GM10266 (cell line): ENCODE data around the gene BPHL.
"Not testable (repeated sequence)": the region's sequence is repeated elsewhere in the genome, so short reads cannot be mapped to it uniquely, and the experiment has no call there.

ENCODE experiments used
- DNase-seq: peaks from one replicate; pipeline ENCODE4 v3.0.0; 2012; ENCODE audit errors: extremely low spot score
- TF ChIP-seq, protein P1 (sequence below): IDR thresholded peaks from 2 replicates; pipeline ENCODE4 v1.5.1; 2012; ENCODE audit warnings: mild to moderate bottlenecking, low read depth; ENCODE audit not compliant: control insufficient read depth, insufficient read depth; ENCODE audit errors: missing control alignments

Gene BPHL

DNA sequence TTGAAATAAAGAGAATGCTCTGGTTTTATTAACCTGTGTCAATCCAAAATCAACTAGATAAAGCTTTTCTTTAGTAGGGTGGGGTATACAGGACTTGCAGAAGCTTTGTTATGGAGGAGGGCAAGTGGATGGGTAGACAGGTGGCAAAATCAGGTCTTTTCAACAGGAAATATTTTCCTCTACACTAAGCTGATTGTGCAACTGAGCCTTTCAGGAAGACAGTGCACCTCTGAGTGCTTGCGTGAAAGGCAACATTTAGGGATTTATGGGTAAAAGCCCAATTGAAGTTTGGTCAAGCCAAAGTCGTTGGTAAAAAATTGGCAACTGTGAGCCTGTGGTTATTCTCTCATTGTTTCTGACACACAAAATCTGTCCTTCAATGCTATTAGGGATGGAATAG lies 62.6 kb downstream of the BPHL start:
- TF ChIP-seq, protein P1, sequence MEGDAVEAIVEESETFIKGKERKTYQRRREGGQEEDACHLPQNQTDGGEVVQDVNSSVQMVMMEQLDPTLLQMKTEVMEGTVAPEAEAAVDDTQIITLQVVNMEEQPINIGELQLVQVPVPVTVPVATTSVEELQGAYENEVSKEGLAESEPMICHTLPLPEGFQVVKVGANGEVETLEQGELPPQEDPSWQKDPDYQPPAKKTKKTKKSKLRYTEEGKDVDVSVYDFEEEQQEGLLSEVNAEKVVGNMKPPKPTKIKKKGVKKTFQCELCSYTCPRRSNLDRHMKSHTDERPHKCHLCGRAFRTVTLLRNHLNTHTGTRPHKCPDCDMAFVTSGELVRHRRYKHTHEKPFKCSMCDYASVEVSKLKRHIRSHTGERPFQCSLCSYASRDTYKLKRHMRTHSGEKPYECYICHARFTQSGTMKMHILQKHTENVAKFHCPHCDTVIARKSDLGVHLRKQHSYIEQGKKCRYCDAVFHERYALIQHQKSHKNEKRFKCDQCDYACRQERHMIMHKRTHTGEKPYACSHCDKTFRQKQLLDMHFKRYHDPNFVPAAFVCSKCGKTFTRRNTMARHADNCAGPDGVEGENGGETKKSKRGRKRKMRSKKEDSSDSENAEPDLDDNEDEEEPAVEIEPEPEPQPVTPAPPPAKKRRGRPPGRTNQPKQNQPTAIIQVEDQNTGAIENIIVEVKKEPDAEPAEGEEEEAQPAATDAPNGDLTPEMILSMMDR = no peak
- no peak for DNase-seq

DNA sequence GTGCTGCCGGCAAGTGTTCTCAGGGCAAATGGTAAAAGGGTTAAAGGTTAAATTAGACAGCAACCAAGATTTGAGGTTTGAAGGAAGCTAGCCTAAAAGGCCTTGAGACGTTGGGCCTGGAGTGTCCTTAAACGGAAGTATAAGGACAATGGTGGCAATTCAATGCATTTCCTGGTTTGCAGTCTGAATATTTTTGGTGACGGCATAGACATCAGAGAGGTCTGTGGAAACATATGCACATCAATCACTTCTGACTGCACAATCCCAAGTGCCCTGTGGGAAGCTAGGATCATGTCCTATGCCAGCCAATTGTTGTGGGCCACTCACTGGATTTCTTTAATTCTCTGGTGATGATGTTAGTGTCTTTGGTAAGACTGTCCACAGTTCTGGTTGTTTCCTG lies 64.6 kb downstream of the BPHL start:
- DNase-seq = no peak
- TF ChIP-seq, protein P1 = no peak

DNA sequence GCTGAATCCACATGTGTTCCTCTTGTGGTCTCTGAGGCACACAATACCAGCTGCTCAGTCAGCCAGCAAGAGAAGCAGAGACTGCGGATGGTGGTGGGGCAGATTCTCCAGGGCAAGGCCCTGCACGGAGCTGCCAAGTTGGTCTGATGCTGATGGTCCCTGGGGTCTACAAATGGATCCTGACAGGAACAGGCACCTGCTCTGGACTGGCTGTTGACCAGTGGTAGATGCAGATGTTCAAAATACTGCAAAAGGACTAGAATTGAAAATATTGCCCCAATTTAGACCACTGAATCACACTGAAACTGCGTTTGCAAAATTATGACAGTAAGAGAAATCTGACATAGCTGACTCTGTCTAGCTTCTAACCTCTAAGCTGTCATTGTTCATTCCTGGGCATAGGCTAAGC lies 68.5 kb downstream of the BPHL start:
- TF ChIP-seq, protein P1 = no peak
- peak; percentile 37 for DNase-seq

- DNase-seq = no peak
- TF ChIP-seq, protein P1 = no peak
These were observed 69.8 kb downstream of the BPHL start for GRCh38 chr6:3188262-3188661.

DNA sequence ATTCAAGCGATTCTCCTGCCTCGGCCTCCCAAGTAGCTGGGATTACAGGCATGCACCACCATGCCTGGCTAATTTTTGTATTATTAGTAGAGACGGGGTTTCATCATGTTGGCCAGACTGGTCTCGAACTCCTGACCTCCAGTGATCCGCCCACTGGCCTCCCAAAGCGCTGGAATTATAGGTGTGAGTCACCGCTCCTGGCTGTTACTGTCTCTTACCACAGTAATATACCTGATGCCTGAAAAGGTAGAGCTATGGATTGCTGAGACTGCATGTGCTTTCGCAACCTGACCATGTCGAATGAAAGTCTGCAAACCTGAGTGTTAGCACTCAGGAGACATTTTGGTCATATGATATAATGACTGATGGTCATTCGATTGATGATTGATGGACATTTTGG lies 70.7 kb downstream of the BPHL start:
- not testable (repeated sequence) for DNase-seq

GRCh38 chr6:3190056-3190455 lies 71.5 kb downstream of the BPHL start:
- TF ChIP-seq, protein P1 = no peak
- DNase-seq = no peak

DNA sequence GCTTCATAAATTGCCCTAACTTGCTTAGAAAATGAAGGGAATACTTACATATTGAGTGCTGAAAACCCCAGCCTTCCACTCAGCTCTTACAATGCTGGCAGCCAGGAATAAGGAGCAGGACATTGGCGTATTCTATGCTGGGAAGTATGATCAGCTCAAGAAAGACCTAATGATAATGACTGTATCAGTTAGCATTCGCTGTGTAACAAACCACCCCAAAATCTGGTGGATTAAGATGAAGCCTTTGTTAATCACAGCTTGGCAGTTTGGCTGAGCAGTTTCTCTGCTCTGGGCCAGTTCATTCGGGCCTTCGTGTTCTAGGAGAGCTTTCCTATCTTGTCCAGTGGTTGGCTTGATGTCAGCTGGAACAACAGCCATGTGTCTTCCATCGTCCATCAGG lies 72.3 kb downstream of the BPHL start:
- DNase-seq = no peak
- TF ChIP-seq, protein P1 = no peak

GRCh38 chr6:3193102-3193849 lies 74.8 kb downstream of the BPHL start:
- TF ChIP-seq, protein P1 = no peak
- no peak for DNase-seq
